ENCODE results near the gene RNF213.

RNF213 gene

GRCh38 chr17:80272366-80272765 lies 11.7 kb downstream of the RNF213 start:
- TF ChIP-seq, protein P1, sequence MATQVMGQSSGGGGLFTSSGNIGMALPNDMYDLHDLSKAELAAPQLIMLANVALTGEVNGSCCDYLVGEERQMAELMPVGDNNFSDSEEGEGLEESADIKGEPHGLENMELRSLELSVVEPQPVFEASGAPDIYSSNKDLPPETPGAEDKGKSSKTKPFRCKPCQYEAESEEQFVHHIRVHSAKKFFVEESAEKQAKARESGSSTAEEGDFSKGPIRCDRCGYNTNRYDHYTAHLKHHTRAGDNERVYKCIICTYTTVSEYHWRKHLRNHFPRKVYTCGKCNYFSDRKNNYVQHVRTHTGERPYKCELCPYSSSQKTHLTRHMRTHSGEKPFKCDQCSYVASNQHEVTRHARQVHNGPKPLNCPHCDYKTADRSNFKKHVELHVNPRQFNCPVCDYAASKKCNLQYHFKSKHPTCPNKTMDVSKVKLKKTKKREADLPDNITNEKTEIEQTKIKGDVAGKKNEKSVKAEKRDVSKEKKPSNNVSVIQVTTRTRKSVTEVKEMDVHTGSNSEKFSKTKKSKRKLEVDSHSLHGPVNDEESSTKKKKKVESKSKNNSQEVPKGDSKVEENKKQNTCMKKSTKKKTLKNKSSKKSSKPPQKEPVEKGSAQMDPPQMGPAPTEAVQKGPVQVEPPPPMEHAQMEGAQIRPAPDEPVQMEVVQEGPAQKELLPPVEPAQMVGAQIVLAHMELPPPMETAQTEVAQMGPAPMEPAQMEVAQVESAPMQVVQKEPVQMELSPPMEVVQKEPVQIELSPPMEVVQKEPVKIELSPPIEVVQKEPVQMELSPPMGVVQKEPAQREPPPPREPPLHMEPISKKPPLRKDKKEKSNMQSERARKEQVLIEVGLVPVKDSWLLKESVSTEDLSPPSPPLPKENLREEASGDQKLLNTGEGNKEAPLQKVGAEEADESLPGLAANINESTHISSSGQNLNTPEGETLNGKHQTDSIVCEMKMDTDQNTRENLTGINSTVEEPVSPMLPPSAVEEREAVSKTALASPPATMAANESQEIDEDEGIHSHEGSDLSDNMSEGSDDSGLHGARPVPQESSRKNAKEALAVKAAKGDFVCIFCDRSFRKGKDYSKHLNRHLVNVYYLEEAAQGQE (IDR thresholded peaks at IDR 0.05; ENCODE audit: insufficient read depth in 1 of 2, low read depth in 2 of 2, low read length in 2 of 2), result no peak
- no peak for TF ChIP-seq FOXP2 (optimal IDR thresholded peaks at IDR 0.05; ENCODE audit: borderline replicate concordance, extremely low read depth, extremely low read length, insufficient read depth)
- TF ChIP-seq POLR2AphosphoS5 (IDR thresholded peaks at IDR 0.05; ENCODE audit: low read depth, low read length), result no peak
- TF ChIP-seq TAF1 (IDR thresholded peaks at IDR 0.05; ENCODE audit: borderline replicate concordance, insufficient read depth, low read length), result no peak
- no peak for TF ChIP-seq SIN3A (IDR thresholded peaks at IDR 0.05; ENCODE audit: borderline replicate concordance, insufficient read depth, low read length)

- TF ChIP-seq POLR2AphosphoS5 (IDR thresholded peaks at IDR 0.05; ENCODE audit: low read depth, low read length), result no peak
- TF ChIP-seq SIN3A (IDR thresholded peaks at IDR 0.05; ENCODE audit: borderline replicate concordance, insufficient read depth, low read length), result no peak
- TF ChIP-seq, protein P1 (IDR thresholded peaks at IDR 0.05; ENCODE audit: insufficient read depth in 1 of 2, low read depth in 2 of 2, low read length in 2 of 2), result no peak
- no peak for TF ChIP-seq TAF1 (IDR thresholded peaks at IDR 0.05; ENCODE audit: borderline replicate concordance, insufficient read depth, low read length)
- TF ChIP-seq FOXP2 (optimal IDR thresholded peaks at IDR 0.05; ENCODE audit: borderline replicate concordance, extremely low read depth, extremely low read length, insufficient read depth), result no peak
These were observed 13.7 kb downstream of the RNF213 start for GRCh38 chr17:80274331-80274730.

- TF ChIP-seq TAF1 (IDR thresholded peaks at IDR 0.05; ENCODE audit: borderline replicate concordance, insufficient read depth, low read length) (no peak), POLR2AphosphoS5 (IDR thresholded peaks at IDR 0.05; ENCODE audit: low read depth, low read length) (no peak), FOXP2 (optimal IDR thresholded peaks at IDR 0.05; ENCODE audit: borderline replicate concordance, extremely low read depth, extremely low read length, insufficient read depth) (no peak), SIN3A (IDR thresholded peaks at IDR 0.05; ENCODE audit: borderline replicate concordance, insufficient read depth, low read length) (no peak)
- TF ChIP-seq, protein P1 (IDR thresholded peaks at IDR 0.05; ENCODE audit: insufficient read depth in 1 of 2, low read depth in 2 of 2, low read length in 2 of 2), result no peak
These were observed 14.3 kb downstream of the RNF213 start for GRCh38 chr17:80274871-80275449.

DNA sequence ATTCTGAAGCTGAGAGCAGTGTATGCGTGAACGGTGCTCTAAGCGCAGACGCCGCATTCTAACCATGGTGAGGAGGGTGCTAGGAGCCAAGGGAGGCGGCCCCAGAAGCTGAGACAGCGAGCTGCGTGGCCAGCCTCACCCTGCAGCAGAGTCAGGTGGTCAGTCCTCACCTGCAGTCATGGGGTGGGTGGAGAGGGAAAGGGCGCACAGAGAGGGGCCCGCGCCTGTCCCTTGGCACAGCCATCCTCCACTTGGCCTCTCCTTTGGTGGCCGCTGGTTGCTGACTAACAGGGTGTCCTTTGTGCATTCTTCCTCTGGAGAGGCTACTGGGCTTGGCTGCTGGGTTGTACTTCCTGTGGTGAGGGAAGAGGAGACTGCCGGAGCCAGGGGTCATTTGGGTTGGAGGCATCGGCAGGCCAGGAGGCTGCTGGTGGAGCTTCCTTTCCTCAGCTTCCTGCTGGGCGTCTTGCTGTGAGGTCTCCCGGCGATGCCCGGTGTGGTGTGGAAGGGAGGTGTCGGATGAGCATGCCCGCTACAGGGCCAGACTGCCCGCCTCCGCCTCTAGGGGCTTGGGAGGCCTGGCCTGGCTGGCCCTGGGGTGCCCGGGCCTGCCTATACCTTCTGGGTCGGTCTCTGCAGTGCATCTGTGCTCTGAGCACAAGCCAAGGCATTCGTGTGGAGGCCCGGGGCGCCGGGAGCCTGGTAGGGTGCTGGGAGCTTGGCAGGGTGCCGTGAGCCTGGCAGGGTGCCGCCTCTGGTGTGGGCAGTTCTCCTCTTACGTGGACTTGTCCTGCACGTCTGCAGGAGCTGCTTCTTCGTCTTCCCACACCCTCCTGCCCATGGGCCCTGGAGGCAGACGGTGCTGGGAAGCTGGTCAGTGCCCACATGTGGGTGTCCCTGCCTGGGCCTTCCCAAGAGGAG lies 17.4 kb downstream of the RNF213 start:
- TF ChIP-seq SIN3A (IDR thresholded peaks at IDR 0.05; ENCODE audit: borderline replicate concordance, insufficient read depth, low read length) (no peak), FOXP2 (optimal IDR thresholded peaks at IDR 0.05; ENCODE audit: borderline replicate concordance, extremely low read depth, extremely low read length, insufficient read depth) (no peak), TAF1 (IDR thresholded peaks at IDR 0.05; ENCODE audit: borderline replicate concordance, insufficient read depth, low read length) (no peak), POLR2AphosphoS5 (IDR thresholded peaks at IDR 0.05; ENCODE audit: low read depth, low read length) (no peak)
- TF ChIP-seq, protein P1 (IDR thresholded peaks at IDR 0.05; ENCODE audit: insufficient read depth in 1 of 2, low read depth in 2 of 2, low read length in 2 of 2), result no peak

Data from PFSK-1 (cell line).